Measurements from ENCODE around the gene ZNF407.

The ZNF407 gene

DNA sequence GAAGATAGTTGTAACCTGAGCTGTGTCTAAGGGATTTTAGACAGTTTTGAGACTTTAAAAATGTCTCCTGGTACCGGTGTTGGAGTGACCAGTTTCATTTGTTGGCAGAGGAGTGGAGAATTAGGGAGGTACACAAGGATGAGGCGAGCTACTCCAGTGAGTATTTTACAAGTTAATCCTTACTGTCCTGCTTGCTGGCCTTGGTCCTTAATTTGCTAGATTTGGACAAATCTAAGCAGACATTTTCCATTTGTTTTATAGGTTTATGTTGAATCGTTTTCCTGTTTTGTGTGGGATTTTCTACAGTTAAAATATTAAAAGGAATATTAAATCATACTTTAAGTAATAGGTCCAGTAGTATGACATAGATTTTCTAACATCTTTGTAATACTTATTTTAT is 101.8 kb downstream of the ZNF407 start:
- no peaks in the 10 kb centered on the region for H3F3A ChIP-seq (ENCODE audit: insufficient read depth)

GRCh38 chr18:74702950-74703349 is 105.3 kb downstream of the ZNF407 start:
- Histone ChIP-seq H3K4me3 (ENCODE audit: insufficient read depth, low read length, poor library complexity, severe bottlenecking) (no peak overlapping the region), H3F3A (ENCODE audit: insufficient read depth) (no peaks in the 10 kb centered on the region), H4K20me1 (ENCODE audit: low read depth, low read length) (no peaks in the 10 kb centered on the region), H3K79me2 (ENCODE audit: insufficient read depth, low read length) (no peaks in the 10 kb centered on the region), H3K9me3 (ENCODE audit: insufficient read depth, low read length) (no peaks in the 10 kb centered on the region), H3K27ac (ENCODE audit: low read depth, low read length) (no peak overlapping the region), H3K9me2 (replicated peaks; ENCODE audit: insufficient read depth, low read length) (no peaks in the 10 kb centered on the region), H3K9ac (ENCODE audit: low read length) (no peak overlapping the region), H3K4me2 (ENCODE audit: low read depth, low read length, poor library complexity, severe bottlenecking) (no peak overlapping the region), H3K36me3 (ENCODE audit: low read length) (no peaks in the 10 kb centered on the region), H3K27me3 (ENCODE audit: low read length) (no peaks in the 10 kb centered on the region), H2AFZ (ENCODE audit: low read depth, low read length, severe bottlenecking) (no peak overlapping the region)
- TF ChIP-seq EZH2phosphoT487 (conservative IDR thresholded peaks at IDR 0.05; ENCODE audit: low read length) (no peak), CTCF (IDR thresholded peaks at IDR 0.05; ENCODE audit: insufficient read depth, low read length, poor library complexity, severe bottlenecking) (no peak)

More for the DNA sequence above, 101.8 kb downstream of the ZNF407 start:
- H3K27ac ChIP-seq (ENCODE audit: low read depth, low read length), result no peak overlapping the region
- H2AFZ ChIP-seq (ENCODE audit: low read depth, low read length, severe bottlenecking), result no peak overlapping the region
- no peaks in the 10 kb centered on the region for H3K9me2 ChIP-seq (replicated peaks; ENCODE audit: insufficient read depth, low read length)
- no peaks in the 10 kb centered on the region for H3K36me3 ChIP-seq (ENCODE audit: low read length)
- TF ChIP-seq EZH2phosphoT487 (conservative IDR thresholded peaks at IDR 0.05; ENCODE audit: low read length) (no peak), CTCF (IDR thresholded peaks at IDR 0.05; ENCODE audit: insufficient read depth, low read length, poor library complexity, severe bottlenecking) (no peak)
- no peaks in the 10 kb centered on the region for H3K9me3 ChIP-seq (ENCODE audit: insufficient read depth, low read length)
- no peaks in the 10 kb centered on the region for H3K27me3 ChIP-seq (ENCODE audit: low read length)
- no peak overlapping the region for H3K4me3 ChIP-seq (ENCODE audit: insufficient read depth, low read length, poor library complexity, severe bottlenecking)
- H3K9ac ChIP-seq (ENCODE audit: low read length), result no peak overlapping the region
- no peaks in the 10 kb centered on the region for H3K79me2 ChIP-seq (ENCODE audit: insufficient read depth, low read length)
- no peaks in the 10 kb centered on the region for H4K20me1 ChIP-seq (ENCODE audit: low read depth, low read length)
- no peak overlapping the region for H3K4me2 ChIP-seq (ENCODE audit: low read depth, low read length, poor library complexity, severe bottlenecking)

DNA sequence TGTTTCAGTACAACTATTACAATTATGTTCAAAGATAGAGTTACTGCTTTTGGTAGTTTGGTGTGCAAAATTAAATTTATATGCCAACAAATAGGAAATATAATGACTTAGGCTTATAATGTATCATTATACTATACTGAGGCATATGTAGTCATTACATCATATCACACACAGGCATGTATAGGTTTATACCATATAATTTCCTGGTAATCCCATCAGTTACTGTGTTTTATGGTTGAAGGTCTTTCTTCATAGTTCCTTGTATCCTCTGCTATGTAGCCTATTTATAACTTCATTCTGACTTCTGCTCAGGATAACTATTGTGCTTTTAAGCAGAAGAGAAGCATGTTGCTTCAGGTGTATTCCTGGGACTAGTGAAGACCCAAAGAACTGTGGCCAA is 110.5 kb downstream of the ZNF407 start:
- no peak overlapping the region for H3K4me2 ChIP-seq (ENCODE audit: low read depth, low read length, poor library complexity, severe bottlenecking)
- H3K27me3 ChIP-seq (ENCODE audit: low read length), result no peaks in the 10 kb centered on the region
- no peaks in the 10 kb centered on the region for H3K79me2 ChIP-seq (ENCODE audit: insufficient read depth, low read length)
- no peaks in the 10 kb centered on the region for H4K20me1 ChIP-seq (ENCODE audit: low read depth, low read length)
- no peak overlapping the region for H3K27ac ChIP-seq (ENCODE audit: low read depth, low read length)
- H2AFZ ChIP-seq (ENCODE audit: low read depth, low read length, severe bottlenecking), result no peak overlapping the region
- no peaks in the 10 kb centered on the region for H3K36me3 ChIP-seq (ENCODE audit: low read length)
- H3K9me3 ChIP-seq (ENCODE audit: insufficient read depth, low read length), result no peaks in the 10 kb centered on the region
- no peaks in the 10 kb centered on the region for H3F3A ChIP-seq (ENCODE audit: insufficient read depth)
- H3K9ac ChIP-seq (ENCODE audit: low read length), result no peak overlapping the region
- no peak for TF ChIP-seq CTCF (IDR thresholded peaks at IDR 0.05; ENCODE audit: insufficient read depth, low read length, poor library complexity, severe bottlenecking)
- TF ChIP-seq EZH2phosphoT487 (conservative IDR thresholded peaks at IDR 0.05; ENCODE audit: low read length), result no peak
- no peak overlapping the region for H3K4me3 ChIP-seq (ENCODE audit: insufficient read depth, low read length, poor library complexity, severe bottlenecking)
- H3K9me2 ChIP-seq (replicated peaks; ENCODE audit: insufficient read depth, low read length), result no peaks in the 10 kb centered on the region
